ELF-1 (cell line): ENCODE results near the gene FBXW12.
"Not testable (repeated sequence)": the region's sequence is repeated elsewhere in the genome, so short reads cannot be mapped to it uniquely, and the experiment has no call there.

Experiments used
- DNase-seq: peaks from one replicate; pipeline ENCODE4 v3.0.0-alpha.2; 2016; ENCODE audit warnings: low read depth, low spot score

Gene FBXW12

GRCh38 chr3:48371651-48372376 lies at the start of gene FBXW12:
TSS of gene FBXW12 (plus strand) at chr3:48372219. CDS start at chr3:48372768, 549 bp downstream.
- DNase-seq: no peak

DNA sequence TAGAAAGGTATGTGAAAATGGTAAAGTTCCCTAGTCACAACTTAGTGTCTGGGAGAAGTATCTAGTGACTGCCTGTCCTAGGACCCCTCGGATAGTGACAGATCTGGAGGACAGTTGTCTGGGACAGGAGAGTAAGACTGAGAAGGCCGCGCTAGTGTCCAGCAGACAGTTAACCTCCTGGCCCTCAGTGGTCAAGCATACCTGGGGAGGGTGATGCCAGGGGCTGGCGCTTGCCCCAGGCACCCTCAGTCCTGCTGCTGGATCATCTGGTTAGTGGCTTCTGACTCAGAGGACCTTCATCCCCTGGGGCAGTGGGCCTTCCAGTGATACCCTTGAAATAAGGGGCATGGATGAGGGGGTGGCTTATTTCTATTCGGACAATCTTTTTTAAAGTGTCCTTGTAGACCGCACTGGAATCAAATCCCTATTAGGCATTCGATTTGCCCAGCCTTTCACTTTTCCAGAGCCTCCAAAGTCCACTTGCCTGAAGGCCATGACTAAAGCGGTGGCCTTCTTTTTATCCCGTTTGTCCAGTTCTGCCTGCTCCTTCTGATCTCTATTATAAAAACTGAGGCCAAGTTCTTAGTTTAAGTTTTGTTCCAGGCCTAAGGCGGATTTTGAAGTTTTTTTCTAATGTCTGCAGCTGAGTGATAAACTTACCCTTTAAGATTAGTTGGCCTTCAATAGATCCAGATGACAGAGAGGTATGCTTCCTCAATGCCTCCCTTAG lies 40.1 kb upstream of the FBXW12 start:
- DNase-seq: not testable (repeated sequence)

DNA sequence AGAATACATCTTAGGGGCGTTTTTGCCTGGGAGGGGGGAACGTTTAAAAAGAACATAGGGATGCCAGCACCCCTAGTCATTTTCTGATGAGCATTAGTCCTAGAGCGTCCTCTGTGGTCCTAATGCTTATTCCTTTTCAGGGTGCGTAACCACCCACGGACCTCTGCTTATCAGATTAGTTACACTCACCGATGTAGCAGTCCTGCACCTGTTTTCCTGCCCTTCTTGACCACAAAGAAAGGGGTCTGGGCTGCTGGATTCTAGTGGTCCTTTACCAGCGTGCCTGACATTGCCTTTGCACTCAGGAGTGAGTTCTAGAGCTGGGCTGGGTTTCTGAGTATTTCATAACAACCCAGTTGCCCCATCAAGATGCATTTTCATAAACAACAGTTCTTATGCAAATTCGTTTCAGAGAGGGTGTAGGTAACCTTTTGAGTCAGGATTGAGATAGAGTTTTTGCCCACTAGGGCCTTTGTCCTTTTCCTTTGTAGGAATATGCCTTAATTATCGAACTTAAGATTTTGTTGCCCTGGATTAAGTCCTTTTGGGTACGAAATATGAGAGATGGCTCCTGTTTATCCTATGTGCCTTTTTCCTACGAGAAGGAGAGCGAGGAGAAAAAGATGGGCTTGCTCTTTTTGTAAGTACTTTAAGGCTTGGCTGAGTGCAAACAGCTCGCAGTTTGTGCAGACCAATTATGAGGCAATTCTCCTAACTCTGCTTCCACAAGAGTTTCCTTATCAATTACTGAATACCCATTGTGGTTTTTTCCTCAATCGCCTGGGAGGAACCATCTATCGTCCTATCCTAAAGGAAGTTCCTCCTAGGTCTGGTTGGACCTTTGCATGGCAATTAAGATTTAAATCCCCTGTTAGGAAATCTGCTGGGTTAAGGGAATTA lies 38.4 kb upstream of the FBXW12 start, which contains the start of gene SPINK8:
Gene SPINK8, minus strand, starts transcription at position 316 of the 900 bp plus-strand sequence. CDS start 5,320 bp downstream, outside the sequence.
- DNase-seq: not testable (repeated sequence)

- no peak for DNase-seq
Observed at GRCh38 chr3:48334605-48335004, 37.4 kb upstream of the FBXW12 start.

DNA sequence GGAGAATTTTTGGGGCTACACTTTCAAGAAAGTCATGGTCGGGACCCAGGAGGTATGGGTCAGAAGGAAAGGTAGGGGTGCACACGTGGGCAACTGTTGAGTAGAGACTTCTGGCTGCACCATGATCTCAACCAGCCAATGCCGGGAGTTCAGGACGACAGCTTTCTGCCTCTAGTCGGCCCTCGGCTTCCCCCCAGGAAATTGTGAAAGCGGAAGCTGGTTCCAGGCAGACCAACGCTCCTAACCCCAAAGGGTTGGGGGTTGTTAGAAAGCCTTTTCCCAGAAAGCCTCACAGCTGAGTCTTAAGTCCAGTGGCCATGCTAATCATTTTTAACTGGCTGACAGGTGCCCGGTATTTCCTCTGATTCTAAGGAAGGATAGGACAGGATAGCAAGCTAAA lies 36.7 kb upstream of the FBXW12 start:
- not testable (repeated sequence) for DNase-seq

DNA sequence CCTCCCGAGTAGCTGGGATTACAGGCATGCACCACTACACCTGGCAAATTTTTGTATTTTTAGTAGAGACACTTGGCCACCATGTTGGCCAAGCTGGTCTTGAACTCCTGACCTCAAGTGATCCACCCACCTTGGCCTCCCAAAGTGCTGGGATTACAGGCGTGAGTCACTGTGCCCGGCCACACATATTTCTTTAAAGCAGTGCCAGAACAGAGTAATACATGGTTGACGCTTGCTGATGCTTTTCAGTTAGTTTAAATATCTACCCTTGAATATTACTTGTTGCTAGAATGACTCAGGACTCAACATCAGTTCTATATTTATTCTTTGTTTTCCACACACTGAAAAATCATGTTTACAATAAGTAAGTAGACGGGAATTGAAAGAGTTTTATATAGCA lies 34.5 kb upstream of the FBXW12 start:
- not testable (repeated sequence) for DNase-seq

- DNase-seq: no peak
Observed at GRCh38 chr3:48338635-48339034, 33.4 kb upstream of the FBXW12 start.

DNA sequence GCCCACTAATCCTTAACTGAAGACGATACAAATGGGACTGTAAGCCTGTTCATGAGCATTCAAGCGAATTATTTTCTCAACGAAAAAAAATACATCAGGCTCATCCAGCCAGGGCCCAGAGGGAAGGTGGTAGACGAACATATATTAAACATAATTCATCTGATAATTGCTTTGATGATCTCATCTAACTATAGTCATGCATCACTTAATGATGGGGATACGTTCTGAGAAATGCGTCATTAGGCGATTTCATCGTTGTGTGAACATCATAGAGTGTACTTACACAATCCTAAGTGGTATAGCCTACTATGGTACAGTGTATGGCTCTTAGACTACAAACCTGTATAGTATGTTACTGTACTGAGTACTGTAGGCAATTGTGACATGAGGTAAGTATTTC lies 28.6 kb upstream of the FBXW12 start:
- DNase-seq: no peak

- DNase-seq: no peak
Observed at GRCh38 chr3:48344867-48345507, 27.0 kb upstream of the FBXW12 start.

GRCh38 chr3:48345946-48346572 lies 26.0 kb upstream of the FBXW12 start:
- DNase-seq: no peak

DNA sequence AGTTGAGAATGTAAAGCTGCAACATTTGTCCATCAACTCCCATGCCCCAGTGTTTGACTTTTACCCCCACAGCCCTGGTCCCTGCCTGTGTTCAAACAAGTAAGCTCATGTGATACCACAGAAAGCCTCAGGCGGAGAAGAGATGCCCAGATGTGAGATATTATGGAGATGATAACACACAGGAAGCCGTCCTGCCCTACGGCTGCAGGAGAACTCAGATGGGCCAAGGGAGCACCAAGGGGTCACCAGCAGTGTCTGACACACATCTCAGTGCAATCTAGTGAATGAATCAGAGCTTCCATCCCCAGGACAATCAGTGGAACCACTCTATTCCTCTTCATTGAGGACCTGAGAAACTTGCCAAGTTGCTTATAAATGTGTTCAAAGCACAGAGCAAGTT lies 24.5 kb upstream of the FBXW12 start:
- no peak for DNase-seq

- DNase-seq: no peak
Observed at GRCh38 chr3:48352546-48352945, 19.5 kb upstream of the FBXW12 start.

- no peak for DNase-seq
Observed at GRCh38 chr3:48353987-48354386, 18.0 kb upstream of the FBXW12 start.

DNA sequence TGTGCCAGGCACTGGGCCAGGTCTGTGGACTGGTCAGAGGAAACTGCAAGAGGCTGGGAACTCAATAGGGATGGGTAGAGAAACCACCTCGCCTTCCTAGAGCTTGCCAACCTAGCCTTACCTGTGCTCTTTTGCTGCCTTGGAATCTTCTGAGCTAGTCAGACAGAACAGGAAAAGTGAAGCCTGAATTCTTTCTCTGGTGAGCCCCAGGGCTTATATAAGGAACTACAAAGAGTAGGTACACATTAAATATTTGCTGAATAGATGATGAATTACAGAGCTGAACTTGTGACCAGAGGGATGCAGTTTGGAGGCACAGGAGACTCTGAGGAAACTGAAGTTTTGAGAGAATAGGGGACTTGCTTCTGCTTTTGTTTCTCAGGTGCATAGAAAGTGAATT lies 15.6 kb upstream of the FBXW12 start:
- no peak for DNase-seq

- no peak for DNase-seq
Observed at GRCh38 chr3:48361928-48362327, 10.1 kb upstream of the FBXW12 start.

DNA sequence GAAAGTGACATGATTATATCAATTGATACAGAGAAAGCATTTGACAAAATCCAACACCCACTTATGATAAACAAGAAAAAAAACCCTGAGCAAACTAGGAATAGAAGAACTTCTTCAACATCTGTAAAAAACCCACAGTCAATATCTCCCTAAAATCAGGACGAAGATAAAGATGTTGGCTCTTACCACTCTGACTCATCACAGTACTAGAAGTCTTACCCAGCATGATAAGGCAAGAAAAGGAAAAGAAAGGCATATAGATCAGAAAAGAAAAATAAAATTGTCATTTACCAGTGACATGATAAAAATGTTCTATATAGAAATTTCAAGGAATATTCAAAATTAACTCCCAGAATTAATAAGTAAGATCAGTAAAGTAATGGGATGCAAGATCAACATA lies 7.2 kb upstream of the FBXW12 start:
- no peak for DNase-seq

DNA sequence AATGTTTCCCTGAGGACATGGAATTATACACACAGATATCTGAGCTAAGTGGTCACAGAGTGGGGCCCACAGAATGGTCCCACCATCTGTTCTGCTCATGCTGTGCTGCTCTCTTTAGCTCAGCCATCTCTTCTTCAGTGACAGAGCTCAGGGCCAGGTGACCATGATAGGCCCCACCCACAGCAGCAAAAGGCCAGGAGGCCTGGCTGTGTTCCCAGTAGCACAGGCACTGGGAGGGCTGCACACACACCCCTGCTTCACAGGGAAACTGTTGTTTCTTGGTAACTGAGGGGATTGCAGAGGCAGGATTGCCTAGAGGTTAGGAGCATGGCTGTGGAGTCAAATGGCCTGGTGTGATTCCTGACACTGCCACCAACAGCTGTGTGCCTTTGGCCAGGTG lies 4.8 kb upstream of the FBXW12 start:
- peak; percentile 32 for DNase-seq

DNA sequence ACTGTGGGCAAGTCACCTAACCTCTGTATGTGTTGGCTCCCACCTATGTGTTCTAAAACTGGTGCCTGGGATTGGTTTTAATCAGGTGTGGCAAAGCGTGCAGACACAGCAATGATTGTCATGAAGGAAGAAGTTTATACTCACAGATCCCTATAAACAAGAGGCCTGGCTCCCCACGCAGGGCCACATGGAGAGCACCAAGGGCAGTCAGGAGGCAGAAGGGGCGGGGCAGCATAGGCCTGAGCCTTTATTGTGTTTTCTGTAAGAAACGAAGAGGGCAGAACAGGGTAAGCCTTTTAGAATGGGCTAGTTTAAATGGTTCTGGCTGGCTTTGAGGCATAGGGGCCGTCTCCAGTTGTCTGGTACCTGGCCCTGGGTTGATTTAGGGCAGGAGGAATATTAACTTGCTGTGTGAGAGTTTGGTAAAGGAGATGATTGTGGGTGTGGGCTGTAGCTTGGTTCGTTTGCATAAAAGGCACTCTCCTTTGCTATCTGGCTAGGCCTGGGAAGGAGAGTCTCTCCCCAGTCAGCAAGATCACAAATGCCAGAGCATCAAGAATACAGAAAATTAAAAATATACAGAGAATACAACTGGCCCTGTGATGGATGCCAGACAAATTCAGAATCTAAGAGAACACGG lies 2.2 kb upstream of the FBXW12 start:
- DNase-seq: peak; percentile 8

- no peak for DNase-seq
Observed at GRCh38 chr3:48370333-48370713, 1.7 kb upstream of the FBXW12 start.

DNA sequence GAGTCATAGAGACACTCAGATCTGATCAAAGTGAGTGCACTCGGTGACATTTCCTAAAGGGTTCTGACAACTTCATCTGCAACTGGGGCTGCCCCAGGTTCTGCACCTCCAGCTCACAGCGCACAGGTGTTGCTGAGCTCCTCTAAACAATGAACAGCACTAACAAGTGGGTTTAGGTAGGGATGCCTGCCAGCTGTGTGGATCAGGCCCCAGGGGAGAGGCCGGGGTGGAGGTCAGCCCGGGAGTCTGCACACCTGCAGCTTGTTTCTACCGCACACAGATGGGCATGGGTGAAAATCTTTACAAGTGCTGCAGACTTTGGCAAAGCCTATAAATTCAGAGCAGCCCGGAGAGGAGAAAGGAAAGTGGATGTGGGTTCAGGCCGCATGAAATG lies 355 bp downstream of the FBXW12 start:
- no peak for DNase-seq
